GM19455 (cell line): ENCODE measurements around the gene NDRG4.

ENCODE experiments used
- ATAC-seq: cut with Tn5 transposase; IDR thresholded peaks from one replicate; pipeline ENCODE4 v1.9.1; 2021; ENCODE audit not compliant: unreplicated experiment

The NDRG4 gene

DNA sequence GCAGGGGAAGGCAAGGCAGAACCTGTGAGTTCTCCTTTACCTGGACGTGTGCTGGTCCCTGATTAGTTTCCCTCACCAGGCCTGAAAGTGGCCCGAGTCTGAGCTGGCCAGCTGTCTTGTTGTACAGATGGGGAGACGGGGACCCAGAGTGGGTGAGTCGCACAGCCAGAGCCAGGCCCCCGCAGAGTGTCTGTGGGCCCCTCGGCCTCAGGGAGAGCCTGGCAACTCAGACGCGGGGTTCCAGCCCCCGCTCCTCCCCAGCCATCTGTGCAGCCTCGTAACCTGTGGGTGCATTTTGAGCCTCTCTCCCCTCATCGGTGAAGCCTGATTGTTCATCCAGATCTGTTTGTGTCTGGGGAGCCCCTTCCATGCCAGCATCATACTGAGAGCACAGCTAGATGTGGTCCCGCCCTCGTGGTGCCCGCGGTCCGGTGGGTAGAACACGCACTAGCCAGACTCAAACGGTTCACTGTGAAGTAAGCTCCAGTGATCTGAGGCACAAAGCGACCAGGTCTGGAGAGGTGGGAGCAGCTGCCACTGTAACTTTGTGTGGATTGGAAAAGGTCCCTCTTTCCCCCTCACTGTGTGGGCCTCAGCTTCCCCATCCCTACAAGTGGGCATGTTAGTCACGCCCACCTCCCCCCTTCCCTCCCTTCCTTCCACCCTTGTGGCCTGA is 6.0 kb upstream of the NDRG4 start:
- ATAC-seq: no peak

DNA sequence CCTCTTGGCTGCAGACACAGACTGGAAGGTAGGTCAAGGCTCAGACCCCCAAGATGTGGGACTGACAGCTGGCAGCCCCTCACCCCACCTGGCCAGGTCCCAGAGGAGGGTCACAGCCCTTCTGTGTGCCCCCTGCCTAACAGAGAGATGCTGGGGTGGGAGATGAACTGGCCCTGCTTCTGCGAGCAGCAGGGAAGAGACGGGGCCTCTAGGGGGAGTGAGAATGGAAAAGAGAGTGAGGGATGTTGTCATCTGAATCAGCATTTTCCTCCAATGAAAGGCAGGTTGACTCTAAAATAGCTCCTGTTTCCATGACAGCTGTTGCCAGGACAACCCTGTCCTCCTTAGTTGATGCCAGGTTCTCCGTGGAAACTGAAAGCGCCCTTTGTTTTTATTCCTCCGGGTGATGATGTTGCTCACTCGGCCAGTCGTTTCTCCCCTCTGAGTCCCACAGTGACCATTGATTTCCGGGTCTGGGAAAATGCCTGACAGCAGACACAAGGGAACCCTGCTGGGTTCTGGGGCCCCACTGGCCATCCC is 4.9 kb upstream of the NDRG4 start:
- no peak for ATAC-seq

DNA sequence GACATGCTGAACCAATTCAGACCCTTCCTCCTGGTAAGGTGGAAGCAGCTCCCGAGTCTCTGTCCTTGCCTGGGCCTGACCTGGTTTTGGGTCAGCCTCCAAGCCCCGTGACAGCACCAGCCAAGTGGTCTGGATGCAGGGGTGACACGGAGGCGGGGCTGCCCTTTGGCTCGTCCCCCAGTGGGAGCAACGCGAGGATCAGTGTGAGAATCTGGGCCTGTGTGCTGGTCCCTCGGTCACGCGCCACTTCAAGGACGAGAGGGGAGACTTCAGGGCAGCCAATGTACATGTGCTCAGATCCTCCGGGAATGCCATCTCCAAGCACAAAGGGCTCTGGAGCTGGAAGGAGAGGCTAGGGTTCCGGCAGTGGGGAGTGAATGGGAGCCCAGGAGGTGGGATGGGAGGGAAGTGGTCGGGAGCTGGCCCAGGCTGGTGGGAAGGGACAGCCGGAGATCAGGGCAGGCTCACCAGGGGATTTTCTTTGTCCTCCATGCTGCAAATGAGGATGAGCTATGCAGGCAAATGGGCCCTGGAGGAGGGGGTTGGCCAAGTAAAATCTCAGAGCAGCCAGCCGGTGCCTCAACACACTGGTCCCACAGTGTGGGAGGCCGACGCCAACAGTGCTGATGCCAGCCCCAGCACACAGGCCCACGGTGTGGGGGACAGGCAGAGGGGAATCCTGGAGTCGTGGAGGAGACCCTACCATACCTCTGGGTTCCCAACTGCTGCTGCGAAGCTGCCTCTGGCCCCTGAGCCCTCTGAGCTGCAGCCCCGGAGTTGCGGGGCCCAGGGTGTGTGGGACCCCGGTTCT is 4.2 kb upstream of the NDRG4 start:
- ATAC-seq: no peak

DNA sequence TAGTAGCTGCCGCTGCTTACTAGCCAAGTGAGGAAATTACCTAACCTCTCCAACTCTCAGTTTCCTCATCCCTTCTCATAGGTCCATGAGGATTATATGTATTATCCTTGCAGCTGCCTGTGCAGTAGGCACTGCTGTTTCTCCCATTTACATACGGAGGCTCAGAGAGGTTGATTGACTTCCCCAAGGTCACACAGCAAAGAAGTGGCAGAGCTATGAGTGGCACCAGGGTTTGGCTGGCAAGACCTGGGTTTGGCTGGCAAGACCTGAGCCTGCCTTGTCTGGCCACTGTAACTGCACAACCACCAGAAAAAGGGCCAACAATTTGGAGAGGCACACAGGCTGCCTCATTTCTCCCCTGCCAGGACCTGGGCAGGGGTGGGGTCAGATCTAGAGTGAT is 2.5 kb upstream of the NDRG4 start:
- ATAC-seq: no peak

DNA sequence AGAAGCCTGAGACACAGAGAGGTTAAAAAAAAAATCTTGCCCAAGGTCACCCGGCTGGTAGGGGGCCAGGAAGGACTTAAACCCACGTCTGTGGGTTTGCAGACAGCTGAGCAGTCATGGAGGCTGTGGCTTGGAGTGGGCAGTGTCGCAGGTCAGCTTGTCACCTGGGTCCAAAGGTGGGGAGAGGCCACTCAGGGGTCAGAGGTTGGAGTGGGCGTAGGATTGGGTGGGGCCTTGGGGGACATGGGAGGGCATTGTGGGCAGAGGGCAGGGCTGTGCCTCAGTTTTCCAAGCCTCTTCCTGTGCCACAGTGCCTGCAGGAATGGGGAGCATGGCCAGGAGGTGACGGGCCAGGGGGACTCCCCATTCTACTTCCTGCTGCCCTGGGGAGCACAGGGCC is 2.0 kb upstream of the NDRG4 start:
- ATAC-seq: no peak

DNA sequence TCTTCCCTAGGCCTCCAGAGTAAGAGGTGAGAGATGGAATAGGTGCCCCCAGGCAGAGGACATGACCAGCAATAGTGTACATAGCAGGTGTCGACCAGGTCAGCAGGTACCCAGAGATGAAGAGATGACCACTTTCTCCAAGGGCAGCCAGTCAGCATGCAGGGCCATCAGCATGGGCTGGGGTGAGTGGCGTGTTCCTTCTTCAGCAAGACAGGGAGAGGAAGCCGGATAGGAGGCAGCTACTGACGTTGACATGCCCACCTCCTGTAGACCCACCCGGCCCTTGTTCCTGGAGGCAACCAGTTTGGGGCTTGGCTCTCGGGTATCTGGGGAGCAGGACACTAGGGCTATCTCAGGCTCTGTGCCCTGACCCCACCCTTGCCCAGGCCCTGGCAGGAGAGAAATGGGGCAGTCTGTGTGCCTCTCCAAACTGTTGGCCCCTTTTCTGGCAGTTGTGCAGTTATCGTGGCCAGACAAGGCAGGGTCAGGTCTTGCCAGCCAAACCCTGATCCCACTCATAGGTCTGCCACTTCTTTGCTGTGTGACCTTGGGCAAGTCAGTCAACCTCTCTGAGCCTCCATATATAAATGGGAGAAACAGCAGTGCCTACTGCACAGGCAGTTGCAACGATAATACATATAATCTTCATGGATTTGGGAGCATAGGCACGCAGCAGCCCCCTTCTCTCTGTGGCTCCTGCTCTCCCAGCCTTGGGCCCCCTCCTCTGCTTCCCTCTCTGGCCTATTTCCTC is 1.4 kb upstream of the NDRG4 start:
- no peak for ATAC-seq

DNA sequence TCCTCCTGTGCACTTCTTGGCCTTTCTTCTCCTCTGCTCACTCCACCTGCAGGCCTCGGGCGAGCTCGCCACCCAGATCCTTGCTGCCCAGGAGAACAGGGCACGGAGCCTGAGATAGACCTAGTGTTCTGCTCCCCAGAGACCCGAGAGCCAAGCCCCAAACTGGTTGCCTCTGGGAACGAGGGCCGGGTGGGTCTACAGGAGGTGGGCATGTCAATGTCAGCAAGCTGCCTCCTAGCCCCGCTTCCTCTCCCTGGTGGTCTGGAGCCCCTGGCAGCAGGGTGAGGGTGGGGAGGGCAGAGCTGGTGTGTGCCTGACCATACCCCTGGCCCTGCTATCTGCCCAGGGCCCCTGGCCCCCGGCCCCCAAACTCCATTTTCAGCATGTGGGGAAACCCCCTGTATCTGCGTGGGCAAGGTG is 841 bp upstream of the NDRG4 start:
- no peak for ATAC-seq

DNA sequence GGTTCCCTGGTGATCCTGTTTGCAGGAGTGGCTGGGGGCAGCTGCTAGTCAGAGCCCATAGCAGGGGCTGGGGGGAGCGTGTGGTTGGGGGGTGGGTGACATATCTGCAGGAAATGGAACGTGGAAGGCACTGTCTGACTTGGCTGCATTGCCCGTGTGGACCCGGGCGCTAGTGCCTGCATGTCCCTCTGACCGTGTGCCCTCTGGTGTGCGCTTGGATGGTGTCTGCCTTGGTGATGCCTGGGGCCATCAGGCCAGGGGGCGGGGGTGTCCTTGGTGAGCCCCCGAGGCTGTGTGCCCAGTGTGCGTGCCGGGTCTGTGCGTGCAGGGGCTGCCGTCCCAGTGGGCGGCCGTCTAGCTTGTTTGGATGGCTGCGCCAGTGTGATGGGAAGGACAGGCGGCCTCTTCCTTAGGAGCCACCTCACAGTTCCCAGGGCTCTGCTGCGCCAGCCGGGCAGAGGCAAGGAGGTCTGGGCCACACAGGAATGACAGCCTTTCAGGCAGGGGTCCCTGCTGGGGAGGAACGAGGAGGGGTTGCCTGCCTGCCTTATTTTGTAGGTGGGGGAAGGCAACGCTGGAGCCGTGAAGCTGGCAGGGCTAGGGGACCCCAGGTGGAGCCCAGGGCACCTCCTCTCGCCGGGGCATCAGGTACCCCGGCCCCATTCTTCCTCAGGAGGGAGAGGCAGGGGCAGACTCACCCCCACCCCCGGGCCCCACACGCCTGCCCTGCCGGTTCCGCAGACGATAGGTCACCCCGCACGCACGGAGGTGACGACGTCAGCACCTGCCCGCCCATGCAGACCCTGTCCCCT is 693 bp downstream of the NDRG4 start:
- ATAC-seq: no peak

DNA sequence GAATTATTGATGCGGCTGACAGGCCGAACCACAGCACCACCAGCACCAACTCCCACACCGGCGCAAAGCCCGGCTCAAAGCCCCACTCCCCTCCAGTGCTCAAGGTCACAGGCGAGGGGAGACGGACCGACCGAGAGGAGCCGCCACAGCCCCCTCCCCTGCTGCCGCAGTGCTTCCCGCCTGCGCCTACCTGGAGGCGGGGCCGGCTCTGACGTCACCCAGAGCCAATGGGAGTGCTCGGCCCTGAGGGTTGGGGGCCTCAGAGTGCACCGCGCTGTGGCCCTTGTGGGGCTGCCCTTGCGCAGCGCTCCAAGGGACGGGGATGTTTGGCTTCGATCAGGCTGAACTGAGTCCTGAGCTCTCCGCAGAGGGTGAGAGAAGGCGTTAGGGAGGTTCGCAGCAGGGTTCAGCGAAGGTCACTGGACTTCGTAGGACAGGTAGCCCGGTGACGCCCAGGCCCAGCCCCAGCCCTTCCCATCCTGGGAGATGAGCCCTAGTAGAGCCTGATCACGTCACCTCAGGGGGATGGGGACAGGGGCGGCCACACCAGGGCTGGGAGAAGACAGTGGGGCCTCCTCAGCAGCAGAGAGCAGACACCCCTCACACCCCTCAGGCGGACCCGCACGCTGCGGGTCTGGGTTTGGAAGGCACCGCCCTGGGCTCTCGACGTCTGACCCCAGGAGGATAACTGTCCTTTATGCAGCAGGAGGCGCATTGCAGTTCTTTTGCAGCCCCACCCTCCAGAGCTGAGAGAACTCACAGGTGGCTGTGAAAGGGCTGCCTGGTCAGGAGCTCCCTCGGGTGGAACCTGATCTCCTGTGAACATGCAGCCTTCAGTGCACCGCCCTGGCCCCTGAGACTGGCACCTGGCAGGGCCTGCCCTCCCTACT is 1.5 kb downstream of the NDRG4 start:
- ATAC-seq: no peak

DNA sequence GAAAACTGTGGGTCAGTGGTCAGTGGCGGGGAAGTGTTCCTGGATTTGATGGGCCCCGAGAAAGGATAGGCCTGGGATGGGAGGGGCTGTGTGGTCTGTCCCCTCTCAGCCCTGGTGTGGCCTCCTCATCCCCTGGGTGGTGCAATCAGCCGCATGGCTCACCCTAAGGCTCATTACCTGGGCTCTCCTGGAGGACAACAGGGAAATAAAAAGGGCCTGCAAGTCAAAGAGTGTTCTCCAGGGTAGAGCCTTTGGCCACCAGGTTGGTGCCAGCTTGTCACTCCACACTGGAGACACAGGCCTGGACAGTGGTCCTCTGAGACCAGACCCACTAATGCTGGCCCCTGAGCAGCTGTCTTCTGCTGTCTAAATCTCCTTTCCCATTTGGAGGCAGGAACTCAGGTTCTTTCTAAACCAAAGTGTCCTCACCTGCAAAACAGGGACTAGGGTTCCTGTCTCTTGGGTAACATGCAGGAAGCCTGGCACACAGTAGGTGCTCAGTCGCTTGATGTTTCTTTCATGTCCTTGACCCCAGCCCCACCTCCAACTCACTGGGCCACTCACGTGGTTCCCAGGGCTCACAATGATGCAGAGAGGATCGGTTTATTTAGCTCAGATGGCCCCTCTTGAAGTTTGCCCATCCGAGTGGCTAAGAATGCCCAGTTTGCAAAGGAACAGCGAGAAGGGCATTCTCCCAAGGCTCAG is 2.4 kb downstream of the NDRG4 start:
- ATAC-seq: no peak

DNA sequence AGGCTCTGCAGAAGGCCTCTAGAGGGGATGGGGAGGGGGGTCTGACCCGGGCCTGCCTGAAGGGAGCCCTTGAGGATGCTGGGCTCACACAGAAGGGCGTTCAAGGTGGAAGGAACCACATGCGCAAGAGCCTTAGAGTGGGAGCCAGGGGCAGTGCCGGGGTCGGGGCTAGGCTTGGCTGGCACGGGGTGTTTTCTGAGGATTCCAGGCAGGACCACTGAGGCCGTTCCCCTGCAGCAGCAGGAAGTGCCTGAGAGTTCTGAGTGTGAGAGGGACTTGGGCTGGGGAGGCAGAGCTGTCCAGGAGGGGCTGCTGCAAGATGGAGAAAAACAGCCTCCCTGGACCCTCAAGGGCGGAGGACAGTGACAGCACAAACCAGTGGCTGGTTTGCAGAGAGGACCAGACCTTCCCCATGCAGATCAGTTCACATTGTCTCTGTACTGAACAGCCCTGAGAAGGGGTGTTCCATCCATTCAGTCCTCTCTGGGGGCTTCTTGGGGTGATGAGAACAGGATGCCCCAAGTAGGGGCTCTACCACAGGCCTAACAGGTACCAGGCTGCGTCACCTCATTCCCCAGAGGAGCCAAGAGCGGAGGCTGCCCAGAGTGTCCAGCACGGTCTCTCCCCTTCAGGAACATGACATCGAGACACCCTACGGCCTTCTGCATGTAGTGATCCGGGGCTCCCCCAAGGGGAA is 3.4 kb downstream of the NDRG4 start:
- ATAC-seq: no peak

DNA sequence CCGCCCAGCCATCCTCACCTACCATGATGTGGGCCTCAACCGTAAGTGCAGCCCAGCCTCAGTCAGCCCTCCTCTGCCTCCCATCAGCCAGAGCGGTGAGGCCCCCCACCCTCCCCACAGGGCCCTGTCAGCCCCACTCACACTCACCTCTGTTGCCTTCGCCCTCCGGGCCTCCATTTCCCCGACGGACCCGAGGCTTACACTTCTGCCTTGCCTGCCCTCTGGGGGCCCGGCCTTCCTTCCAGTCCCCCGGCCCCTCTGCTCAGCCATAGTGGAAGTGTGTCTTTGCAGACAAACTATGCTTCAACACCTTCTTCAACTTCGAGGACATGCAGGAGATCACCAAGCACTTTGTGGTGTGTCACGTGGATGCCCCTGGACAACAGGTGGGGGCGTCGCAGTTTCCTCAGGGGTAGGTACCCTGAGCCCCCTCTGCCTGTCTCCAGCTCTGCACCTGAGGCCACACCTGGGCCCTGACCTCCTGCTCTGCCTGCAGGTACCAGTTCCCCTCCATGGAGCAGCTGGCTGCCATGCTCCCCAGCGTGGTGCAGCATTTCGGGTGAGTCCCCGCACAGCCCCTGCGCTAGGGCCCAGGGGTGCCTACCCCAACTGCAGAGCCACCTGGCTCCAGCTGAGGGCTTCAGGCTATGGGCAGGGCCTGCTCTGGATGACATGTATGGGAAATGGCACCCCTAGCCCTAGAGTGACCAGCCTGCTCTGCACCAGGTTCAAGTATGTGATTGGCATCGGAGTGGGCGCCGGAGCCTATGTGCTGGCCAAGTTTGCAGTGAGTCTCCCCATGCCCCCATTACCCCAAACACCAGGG is 4.1 kb downstream of the NDRG4 start:
- ATAC-seq: no peak

DNA sequence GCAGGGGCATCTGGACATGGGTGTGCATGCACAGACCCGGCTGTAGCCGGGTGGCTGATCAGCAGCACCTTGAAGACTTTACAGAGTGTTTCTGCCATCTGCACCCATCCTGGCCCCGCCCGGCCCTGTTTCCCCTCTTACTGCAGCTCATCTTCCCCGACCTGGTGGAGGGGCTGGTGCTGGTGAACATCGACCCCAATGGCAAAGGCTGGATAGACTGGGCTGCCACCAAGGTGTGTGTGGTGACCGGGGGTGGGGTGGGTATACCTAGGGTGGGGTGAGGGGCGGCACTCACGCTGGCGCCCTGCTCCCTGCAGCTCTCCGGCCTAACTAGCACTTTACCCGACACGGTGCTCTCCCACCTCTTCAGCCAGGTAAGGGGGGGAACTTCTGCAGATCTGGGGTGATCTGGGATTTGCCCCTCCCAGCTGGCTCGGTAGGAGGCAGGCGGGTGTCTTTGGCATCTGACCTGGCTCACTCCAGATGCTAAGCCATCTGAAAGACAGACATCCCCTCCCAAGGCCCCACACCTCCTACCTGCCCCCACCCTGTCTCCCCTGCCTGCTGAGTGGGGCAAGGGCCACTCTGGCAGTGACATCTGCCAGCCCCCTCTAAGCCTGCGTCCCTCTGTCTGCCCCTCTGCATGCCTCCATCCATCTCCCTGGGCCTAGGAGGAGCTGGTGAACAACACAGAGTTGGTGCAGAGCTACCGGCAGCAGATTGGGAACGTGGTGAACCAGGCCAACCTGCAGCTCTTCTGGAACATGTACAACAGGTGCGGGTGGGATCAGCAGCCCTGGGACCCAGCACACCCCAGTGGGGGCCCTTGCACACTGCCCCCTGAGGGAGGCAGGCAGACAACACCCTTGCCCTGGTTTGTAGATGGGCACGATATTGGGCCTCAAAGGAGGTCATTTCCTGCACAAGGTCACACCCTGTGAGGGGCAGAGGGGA is 6.6 kb downstream of the NDRG4 start:
- ATAC-seq: no peak

DNA sequence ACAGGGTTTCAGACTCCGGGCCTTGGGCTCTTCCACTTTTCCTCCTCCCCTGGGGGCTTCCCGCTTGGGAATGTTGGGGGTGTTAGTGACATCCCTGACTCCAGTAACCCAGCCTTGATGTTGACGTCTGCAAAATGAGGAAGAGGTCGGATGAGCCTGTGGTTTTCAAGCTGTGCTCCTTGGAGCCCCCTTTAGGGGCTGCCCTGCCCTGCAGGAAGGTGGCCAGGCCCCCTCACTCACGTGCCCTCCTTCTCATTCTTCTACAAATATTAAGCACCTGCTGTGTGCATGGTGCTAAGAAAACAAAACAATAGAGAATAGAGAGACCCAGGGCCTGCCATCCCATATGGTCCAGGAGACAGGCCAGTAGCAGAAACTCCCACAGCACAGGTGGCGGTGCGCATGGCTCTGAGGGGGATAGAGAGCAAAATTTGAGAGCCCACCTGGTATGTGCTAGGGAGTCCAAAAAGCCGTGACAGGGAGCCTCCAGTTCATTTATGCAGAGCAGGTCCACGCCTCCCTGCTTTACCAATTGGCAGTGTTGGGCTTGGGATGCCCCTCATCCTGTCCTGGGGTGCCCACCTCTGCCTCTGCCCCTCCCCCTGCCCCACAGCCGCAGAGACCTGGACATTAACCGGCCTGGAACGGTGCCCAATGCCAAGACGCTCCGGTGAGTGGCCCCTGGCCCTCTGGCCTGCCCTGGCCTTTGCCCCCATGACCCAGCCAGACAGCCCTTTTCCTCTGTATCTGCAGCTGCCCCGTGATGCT is 7.4 kb downstream of the NDRG4 start:
- ATAC-seq: no peak

DNA sequence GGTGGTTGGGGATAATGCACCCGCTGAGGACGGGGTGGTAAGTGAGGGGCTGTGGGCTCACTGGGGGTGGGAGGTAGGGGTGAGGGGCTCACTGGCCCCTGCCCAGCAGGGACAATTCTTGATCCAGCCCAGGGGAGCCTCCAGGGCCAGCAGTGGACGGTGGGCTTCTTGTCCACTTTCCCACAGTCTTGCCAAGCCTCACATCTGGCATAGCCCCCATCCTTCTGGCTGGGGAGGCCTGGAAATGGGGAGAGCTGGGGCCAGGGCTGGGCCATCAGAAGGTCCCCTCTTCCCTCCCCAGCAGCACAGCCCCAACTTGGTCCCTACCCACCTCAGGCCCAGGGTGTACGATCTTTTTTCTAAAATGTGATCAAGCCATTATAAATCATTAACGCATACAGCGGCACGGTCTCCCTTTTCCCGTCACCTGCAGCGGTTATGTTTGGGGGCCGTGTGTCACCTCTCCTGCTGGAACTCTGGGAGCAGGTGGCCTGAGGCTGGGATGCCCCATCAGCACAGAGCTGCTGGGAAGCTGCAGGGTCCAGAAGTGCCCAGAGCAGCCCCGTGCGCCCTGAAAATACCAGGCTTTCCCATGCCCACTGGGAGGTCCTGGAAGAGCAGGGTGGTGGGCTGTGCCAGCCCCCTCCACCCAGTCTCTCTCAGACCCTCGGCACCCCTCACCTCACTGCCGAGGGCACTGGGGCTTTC is 8.2 kb downstream of the NDRG4 start:
- no peak for ATAC-seq
